ENCODE results near the gene AHRR. TPM values are rescaled to one million over a fixed set of nuclear protein-coding genes. Genes with fewer than 3 reads are reported as not detected.
A peak's percentile ranks its signal among the peaks of the same experiment; 100 is the strongest.

AHRR gene
- total RNA-seq, 1 donor from 2014 or later = 11.3 TPM

- Histone ChIP-seq H3K27me3 (no peaks in the 10 kb centered on the region), H3K9me3 (no peaks in the 10 kb centered on the region), H3K27ac (no peak overlapping the region), H3K4me1 (no peaks in the 10 kb centered on the region), H3K36me3 (no peaks in the 10 kb centered on the region), H3K4me3 (no peak overlapping the region)
- TF ChIP-seq CTCF (IDR thresholded peaks at IDR 0.05) = no peak
- ATAC-seq (no peak), DNase-seq (no peak)
- intact Hi-C loops (cut with DNase I) = no loop called here
These were observed 106.7 kb downstream of the AHRR start for GRCh38 chr5:428219-428618.

- peak; percentile 26 for DNase-seq
These were observed 107.4 kb downstream of the AHRR start for GRCh38 chr5:428754-429452.

GRCh38 chr5:429453-430188 lies 108.1 kb downstream of the AHRR start:
- intact Hi-C loops (cut with DNase I) = loop anchor here (10.0 kb wide), 1 partner anchor 115 kb away; no protein-coding TSS in a partner anchor
- DNase-seq = peak; percentile 62
- Histone ChIP-seq H3K4me1 (no peaks in the 10 kb centered on the region), H3K9me3 (no peaks in the 10 kb centered on the region), H3K27me3 (no peaks in the 10 kb centered on the region), H3K4me3 (no peak overlapping the region), H3K36me3 (no peaks in the 10 kb centered on the region), H3K27ac (no peak overlapping the region)
- no peak for TF ChIP-seq CTCF (IDR thresholded peaks at IDR 0.05)
- ATAC-seq = no peak

More at GRCh38 chr5:428754-429452, 107.4 kb downstream of the AHRR start:
- no peak for TF ChIP-seq CTCF (IDR thresholded peaks at IDR 0.05)
- Histone ChIP-seq H3K4me3 (no peak overlapping the region), H3K36me3 (no peaks in the 10 kb centered on the region), H3K27ac (no peak overlapping the region), H3K9me3 (no peaks in the 10 kb centered on the region), H3K27me3 (no peaks in the 10 kb centered on the region), H3K4me1 (no peaks in the 10 kb centered on the region)
- ATAC-seq = no peak
- intact Hi-C loops (cut with DNase I) = no loop called here

GRCh38 chr5:430214-430925 lies 108.9 kb downstream of the AHRR start:
- Histone ChIP-seq H3K36me3 (no peaks in the 10 kb centered on the region), H3K27ac (peak overlapping the region; percentile 21), H3K27me3 (no peaks in the 10 kb centered on the region), H3K4me1 (no peaks in the 10 kb centered on the region), H3K9me3 (no peaks in the 10 kb centered on the region), H3K4me3 (no peak overlapping the region)
- intact Hi-C loops (cut with DNase I) = loop anchor here (10.0 kb wide), 1 partner anchor 116 kb away; no protein-coding TSS in a partner anchor
- TF ChIP-seq CTCF (IDR thresholded peaks at IDR 0.05) = no peak
- DNase-seq = peak; percentile 54
- ATAC-seq = no peak

GRCh38 chr5:431001-431710 lies 109.6 kb downstream of the AHRR start:
- H3K27me3 ChIP-seq = no peaks in the 10 kb centered on the region
- H3K36me3 ChIP-seq = no peaks in the 10 kb centered on the region
- H3K27ac ChIP-seq = no peak overlapping the region
- intact Hi-C loops (cut with DNase I) = loop anchor here (10.0 kb wide), 1 partner anchor 116 kb away; no protein-coding TSS in a partner anchor
- no peaks in the 10 kb centered on the region for H3K9me3 ChIP-seq
- peak; percentile 71 for ATAC-seq
- peak; percentile 60 for TF ChIP-seq CTCF (IDR thresholded peaks at IDR 0.05)
- no peak overlapping the region for H3K4me3 ChIP-seq
- DNase-seq = no peak
- H3K4me1 ChIP-seq = no peaks in the 10 kb centered on the region

Data from upper lobe of right lung (tissue), 1 donor.